Measurements from ENCODE around the gene ATP5MC2. TPM values are rescaled to one million over a fixed set of nuclear protein-coding genes. Genes with fewer than 3 reads are reported as not detected.

The ATP5MC2 gene
- total and polyA plus RNA-seq, 9 of the 15 experiments (the other 6 are each of a cell fraction or from before 2014, with no cell fraction given), result 314 to 1,208 (median 468) TPM

DNA sequence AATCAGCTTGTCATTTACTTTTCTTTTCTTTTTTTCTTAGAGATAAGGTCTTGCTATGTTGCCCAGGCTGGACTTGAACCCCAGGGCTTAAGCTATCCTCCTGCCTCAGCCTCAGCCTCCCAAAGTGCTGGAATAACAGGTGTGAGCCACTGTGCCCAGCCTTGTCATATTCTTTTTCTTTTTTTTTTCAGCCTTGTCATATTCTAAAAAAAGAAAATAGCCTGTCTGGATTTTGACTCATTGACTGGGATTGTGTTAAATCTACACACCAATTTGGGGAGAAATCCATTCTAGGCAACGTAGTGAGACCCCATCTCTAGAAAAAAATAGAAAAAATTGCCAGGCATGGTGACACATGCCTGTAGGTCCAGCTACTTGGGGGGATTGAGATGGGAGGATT lies 24.1 kb downstream of the ATP5MC2 start:
- ATAC-seq, result no peak
- no peak for TF ChIP-seq ZNF165 (CRISPR knock-in tag; IDR thresholded peaks at IDR 0.05; ENCODE audit: borderline replicate concordance)
- TF ChIP-seq HDAC3 (IDR thresholded peaks at IDR 0.05; ENCODE audit: borderline replicate concordance, partially characterized antibody), result no peak
- TF ChIP-seq KHSRP (IDR thresholded peaks at IDR 0.05), result no peak
- TF ChIP-seq U2AF1 (optimal IDR thresholded peaks at IDR 0.05; ENCODE audit: low read depth, low read length), result no peak
- no peak for TF ChIP-seq ILK (tag; IDR thresholded peaks at IDR 0.05; ENCODE audit: borderline replicate concordance, low read depth)
- TF ChIP-seq NEUROD1 (IDR thresholded peaks at IDR 0.05; ENCODE audit: borderline replicate concordance, low read depth, low read length, partially characterized antibody), result no peak
- no peak for TF ChIP-seq ETV1 (tag; conservative IDR thresholded peaks at IDR 0.05; ENCODE audit: low read depth)
- no peaks in the 10 kb centered on the region for H3K27me3 ChIP-seq (ENCODE audit: control insufficient read depth in 2 of 2, insufficient read depth in 2 of 2, low read length in 2 of 2)
- CTCF ChIA-PET (ENCODE audit: low intra/inter-chr PET ratio), result no interaction called here
- in situ Hi-C loops (cut with MboI), result no loop called here
- H3K9me3 ChIP-seq (replicated peaks; ENCODE audit: control insufficient read depth, insufficient read depth, low read depth, low read length), result no peaks in the 10 kb centered on the region
- no peaks in the 10 kb centered on the region for H3K36me3 ChIP-seq (ENCODE audit: control insufficient read depth, insufficient read depth, low read length)
- 11% methylated on average over 1 of the region's 1 CpG for WGBS (ENCODE audit: insufficient coverage, low coverage, missing lambda C conversion rate)
- H2AFZ ChIP-seq (ENCODE audit: low read depth, low read length), result no peak overlapping the region
- 0 out of 5 replicates have a peak, but pooled peaks cover 0 to under 1% of the 10 kb centered on the region in 2 experiments for H3K4me1 ChIP-seq (replicated peaks in 1 of 2; ENCODE audit: control insufficient read depth in 2 of 2, insufficient read depth in 2 of 2, low read length in 2 of 2)
- no peaks in the 10 kb centered on the region for H3K79me2 ChIP-seq (ENCODE audit: control insufficient read depth, insufficient read depth, low read length)
- no peak overlapping the region for H3K9ac ChIP-seq (ENCODE audit: insufficient read depth in 1 of 2, low read depth in 2 of 2, low read length in 2 of 2)
- no peaks in the 10 kb centered on the region for H3K9me1 ChIP-seq (ENCODE audit: control insufficient read depth, insufficient read depth, low read length)
- H3K27ac ChIP-seq (ENCODE audit: extremely low read depth, low read depth, low read length), result no peak overlapping the region
- no peak for FAIRE-seq
- no peak overlapping the region for H3K4me3 ChIP-seq
- no peak for DNase-seq (ENCODE audit: extremely low read depth in 1 of 4, low spot score in 3 of 4)
- POLR2A ChIA-PET, result interaction anchor here (1.0 to 1.1 kb wide), 2 partner anchors 9 to 15 kb away, joined by 4 to 5 read pairs; no protein-coding TSS in a partner anchor
- intact Hi-C loops (cut with micrococcal nuclease), result no loop called here
- no peak overlapping the region for H3K4me2 ChIP-seq (ENCODE audit: insufficient read depth, low read length)
- H4K20me1 ChIP-seq (replicated peaks; ENCODE audit: control insufficient read depth, insufficient read depth, low read length), result no peaks in the 10 kb centered on the region
- BruUV-seq (replicated peaks), result no TSS peak

All from K562 (cell line).